Activated CD4-positive, alpha-beta memory T cell treated with anti-CD3 and anti-CD28 coated beads, Interleukin-2, amount 10 ng/mL, durations not matched to agents 7 days and 5 days (primary cell): Measurements from ENCODE around the gene TWIST2. TPM values are rescaled to one million over a fixed set of nuclear protein-coding genes. Genes with fewer than 3 reads are reported as not detected.

ENCODE experiments used
- CTCF ChIA-PET: fragments of 350-600 bp; sonication (Branson Sonifier 250); formaldehyde crosslinking; loops from one replicate; lab custom pipeline; 2021; ENCODE audit warnings: antibody characterized with exemption, inconsistent platforms; lab: Charles Lee
- POLR2A ChIA-PET: fragments of 350-600 bp; sonication (Branson Sonifier 250); formaldehyde crosslinking; loops from one replicate; lab custom pipeline; 2021; ENCODE audit warnings: antibody characterized with exemption; lab: Charles Lee
- DNase-seq: peaks from one replicate; pipeline ENCODE4 v3.0.0-alpha.2; 2020
- H3K27ac Mint-ChIP-seq: one replicate; pipeline ENCODE4 v1.8.0; 2021; ENCODE audit warnings: mild to moderate bottlenecking, mixed read lengths
- H3K27me3 Mint-ChIP-seq: one replicate; pipeline ENCODE4 v1.8.0; 2021; ENCODE audit warnings: mixed read lengths
- H3K36me3 Mint-ChIP-seq: one replicate; pipeline ENCODE4 v1.8.0; 2021; ENCODE audit warnings: low read depth, mixed read lengths
- H3K4me1 Mint-ChIP-seq: one replicate; pipeline ENCODE4 v1.8.0; 2021; ENCODE audit warnings: mixed read lengths
- H3K4me3 Mint-ChIP-seq: one replicate; pipeline ENCODE4 v1.8.0; 2021; ENCODE audit warnings: mild to moderate bottlenecking, mixed read lengths
- H3K9me3 Mint-ChIP-seq: one replicate; pipeline ENCODE4 v1.8.0; 2021; ENCODE audit warnings: mixed read lengths
- total RNA-seq, 2 experiments: library from RNA; stranded (reverse); gene quantifications; one replicate each; pipeline ENCODE4 v1.2.3, GENCODE V29; 2021

Gene TWIST2
- not detected for total RNA-seq

- Mint-ChIP-seq H3K4me1 (no peaks in the 10 kb centered on the region), H3K27me3 (peaks cover 67% of the 10 kb centered on the region), H3K4me3 (no peak within 1 kb of the TSS), H3K36me3 (no peaks in the 10 kb centered on the region), H3K27ac (no peak within 1 kb of the TSS), H3K9me3 (no peaks in the 10 kb centered on the region)
- ChIA-PET POLR2A (no interaction called here), CTCF (no interaction called here)
- no peak for DNase-seq
Measured at GRCh38 chr2:238847841-238848690, at the start of gene TWIST2. TSS of gene TWIST2 (plus strand) at chr2:238848085. CDS start at chr2:238848216, 131 bp downstream.

DNA sequence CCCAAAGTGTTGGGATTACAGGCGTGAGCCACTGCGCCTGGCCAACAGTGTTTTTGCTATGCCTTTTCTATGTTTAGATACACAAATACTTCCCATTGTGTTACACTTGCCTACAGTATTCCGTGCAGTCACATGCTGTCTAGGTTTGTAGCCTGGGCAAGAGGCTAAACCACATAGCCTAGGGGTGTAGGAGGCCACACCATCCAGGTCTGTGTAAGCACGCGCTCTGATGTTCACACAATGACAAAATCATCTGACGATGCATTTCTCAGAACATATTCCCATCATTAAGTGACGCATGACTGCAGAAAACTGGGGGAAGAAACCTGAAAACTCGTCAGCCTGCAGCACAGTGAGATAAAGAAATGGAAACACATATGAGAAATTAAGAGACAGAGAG, 46.1 kb upstream of the TWIST2 start:
- POLR2A ChIA-PET, result no interaction called here
- H3K27ac Mint-ChIP-seq, result no peak overlapping the region
- no peaks in the 10 kb centered on the region for H3K4me1 Mint-ChIP-seq
- DNase-seq, result no peak
- peaks cover 12% of the 10 kb centered on the region for H3K27me3 Mint-ChIP-seq
- no peaks in the 10 kb centered on the region for H3K36me3 Mint-ChIP-seq
- no peaks in the 10 kb centered on the region for H3K9me3 Mint-ChIP-seq
- CTCF ChIA-PET, result no interaction called here
- H3K4me3 Mint-ChIP-seq, result no peak overlapping the region

DNA sequence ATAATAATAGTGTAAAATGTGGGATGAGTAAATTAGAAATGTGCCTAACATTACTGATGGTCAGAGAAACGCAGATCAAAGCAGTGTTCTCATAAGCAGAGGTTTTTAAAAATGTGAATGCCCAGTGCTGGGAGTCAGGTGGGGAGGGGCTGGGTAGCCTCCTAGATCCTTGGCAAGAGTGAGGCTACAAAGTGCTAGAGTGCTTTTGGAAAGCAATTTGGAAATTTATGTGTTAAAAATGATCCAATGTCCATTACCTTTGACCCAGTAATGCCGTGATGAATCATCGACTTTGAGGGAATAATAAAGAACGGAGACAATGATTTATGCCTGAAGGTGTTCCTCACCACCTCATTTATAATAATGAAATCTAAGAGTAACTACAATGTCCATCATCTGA, 44.9 kb upstream of the TWIST2 start:
- no peak for DNase-seq
- no peaks in the 10 kb centered on the region for H3K9me3 Mint-ChIP-seq
- no peaks in the 10 kb centered on the region for H3K36me3 Mint-ChIP-seq
- CTCF ChIA-PET, result no interaction called here
- POLR2A ChIA-PET, result no interaction called here
- H3K4me1 Mint-ChIP-seq, result no peaks in the 10 kb centered on the region
- peaks cover 10% of the 10 kb centered on the region for H3K27me3 Mint-ChIP-seq
- no peak overlapping the region for H3K4me3 Mint-ChIP-seq
- no peak overlapping the region for H3K27ac Mint-ChIP-seq

DNA sequence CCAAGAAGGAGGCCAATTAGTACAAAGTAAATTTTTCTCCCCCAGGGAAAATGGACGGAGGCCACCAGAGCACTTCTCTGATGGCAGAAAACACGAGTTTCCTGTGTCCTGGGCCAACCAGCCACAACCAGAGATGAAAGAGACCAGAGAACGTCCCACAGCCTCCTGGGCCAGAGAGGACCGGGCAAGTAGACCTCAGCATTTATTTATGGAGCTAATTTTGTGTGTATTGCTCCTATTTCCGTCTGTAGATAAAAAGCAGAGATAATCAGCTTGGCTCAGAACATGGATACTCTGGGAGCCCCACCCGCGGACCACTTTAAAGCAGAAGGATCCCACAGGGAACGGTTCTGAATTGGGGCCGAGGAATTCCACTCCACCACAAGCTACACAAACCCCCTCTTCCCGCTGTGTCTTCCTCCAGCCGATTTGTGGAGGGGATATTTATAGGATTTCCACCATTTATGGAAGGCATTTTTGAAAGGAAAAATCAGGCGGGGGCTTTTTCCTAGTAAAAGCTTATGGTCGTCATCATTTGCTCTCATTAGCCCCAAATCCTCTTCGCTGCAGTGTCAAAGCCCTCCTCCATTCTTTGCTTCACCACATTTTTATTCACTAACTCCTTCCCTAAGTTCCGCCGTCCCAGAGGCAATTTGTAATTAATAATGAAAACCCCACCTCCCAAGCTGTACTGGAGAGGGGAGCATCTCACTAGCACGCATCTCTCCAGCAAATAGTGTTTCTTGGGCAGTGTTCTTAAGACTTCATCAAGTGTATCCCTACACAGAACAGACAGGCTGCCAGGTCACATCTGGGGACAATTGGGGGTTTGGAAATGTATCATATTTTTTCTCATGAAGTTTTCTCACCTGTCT, 43.7 kb upstream of the TWIST2 start:
- no peaks in the 10 kb centered on the region for H3K4me1 Mint-ChIP-seq
- H3K27me3 Mint-ChIP-seq, result peaks cover 10% of the 10 kb centered on the region
- CTCF ChIA-PET, result no interaction called here
- H3K9me3 Mint-ChIP-seq, result peaks cover 3% of the 10 kb centered on the region
- H3K27ac Mint-ChIP-seq, result no peak overlapping the region
- POLR2A ChIA-PET, result no interaction called here
- no peak for DNase-seq
- no peaks in the 10 kb centered on the region for H3K36me3 Mint-ChIP-seq
- no peak overlapping the region for H3K4me3 Mint-ChIP-seq

GRCh38 chr2:238808761-238809160, 39.1 kb upstream of the TWIST2 start:
- ChIA-PET POLR2A (no interaction called here), CTCF (no interaction called here)
- H3K4me1 Mint-ChIP-seq, result no peaks in the 10 kb centered on the region
- no peak overlapping the region for H3K27ac Mint-ChIP-seq
- H3K4me3 Mint-ChIP-seq, result no peak overlapping the region
- no peaks in the 10 kb centered on the region for H3K36me3 Mint-ChIP-seq
- peaks cover 4% of the 10 kb centered on the region for H3K27me3 Mint-ChIP-seq
- peaks cover 4% of the 10 kb centered on the region for H3K9me3 Mint-ChIP-seq
- no peak for DNase-seq

DNA sequence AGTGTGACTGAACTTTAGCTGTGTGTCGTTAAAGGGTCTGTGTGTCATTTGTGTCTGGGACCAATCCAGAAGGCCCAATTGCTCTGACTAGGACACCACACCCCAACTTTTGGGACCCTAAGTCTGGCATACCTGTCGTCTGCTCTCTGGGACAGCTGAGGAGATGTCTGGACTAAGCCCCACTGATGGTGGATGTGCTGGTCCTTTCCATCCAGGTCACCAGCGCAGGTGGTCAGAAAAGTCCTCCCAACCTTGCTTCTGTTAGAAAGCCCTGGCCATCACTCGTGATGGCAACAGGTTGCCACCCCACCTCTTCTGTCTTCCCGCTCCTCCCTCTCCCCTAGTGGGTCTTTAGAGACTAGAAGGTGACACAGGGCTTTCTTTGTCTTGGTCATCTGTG, 37.6 kb upstream of the TWIST2 start:
- no peaks in the 10 kb centered on the region for H3K36me3 Mint-ChIP-seq
- POLR2A ChIA-PET, result no interaction called here

DNA sequence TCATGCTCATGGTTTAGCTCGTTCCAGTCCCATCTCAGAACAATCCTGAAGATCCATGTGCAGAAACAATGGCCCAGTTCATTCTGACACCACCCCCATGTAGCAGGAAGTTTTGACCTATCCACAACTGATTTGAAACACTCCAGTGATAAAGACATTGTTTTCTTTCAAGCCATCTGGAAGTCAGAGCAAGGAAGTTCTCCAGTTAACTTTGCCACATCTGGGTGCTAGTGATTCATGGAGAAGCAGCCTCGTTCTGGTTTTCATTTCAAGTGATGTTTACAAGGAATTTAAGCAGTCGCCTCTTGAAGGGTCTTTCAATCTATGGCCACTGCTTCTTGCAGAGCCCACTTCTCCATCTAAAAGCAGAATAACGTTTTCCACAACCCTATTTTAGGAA, 36.6 kb upstream of the TWIST2 start:
- Mint-ChIP-seq H3K27ac (no peak overlapping the region), H3K4me3 (no peak overlapping the region), H3K4me1 (no peaks in the 10 kb centered on the region), H3K9me3 (peaks cover 4% of the 10 kb centered on the region), H3K27me3 (peaks cover 4% of the 10 kb centered on the region), H3K36me3 (no peaks in the 10 kb centered on the region)
- DNase-seq, result no peak
- ChIA-PET CTCF (no interaction called here), POLR2A (no interaction called here)

More for the DNA sequence above, 37.6 kb upstream of the TWIST2 start:
- Mint-ChIP-seq H3K27me3 (peaks cover 4% of the 10 kb centered on the region), H3K4me3 (no peak overlapping the region), H3K9me3 (peaks cover 4% of the 10 kb centered on the region), H3K4me1 (no peaks in the 10 kb centered on the region), H3K27ac (no peak overlapping the region)
- no peak for DNase-seq
- CTCF ChIA-PET, result no interaction called here

DNA sequence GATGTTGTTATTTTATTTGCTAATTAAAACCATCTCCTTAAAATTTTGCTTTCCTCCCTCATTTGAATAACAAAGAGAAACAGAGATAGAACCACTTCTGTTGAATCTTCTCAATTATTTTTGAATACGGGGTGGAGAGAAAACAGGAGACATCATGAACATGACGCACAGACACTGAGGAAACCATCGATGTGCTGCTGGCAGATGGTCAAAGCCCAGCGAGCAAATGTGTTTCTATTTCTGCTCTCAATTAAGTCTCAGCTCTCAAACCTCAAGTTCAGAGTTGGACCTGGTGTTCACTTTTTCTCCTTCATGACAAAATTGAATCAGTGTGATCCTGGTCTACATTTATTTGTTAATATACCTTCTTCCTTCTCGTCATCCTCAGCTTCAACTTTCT, 36.1 kb upstream of the TWIST2 start:
- no peak overlapping the region for H3K4me3 Mint-ChIP-seq
- H3K4me1 Mint-ChIP-seq, result no peaks in the 10 kb centered on the region
- H3K36me3 Mint-ChIP-seq, result no peaks in the 10 kb centered on the region
- ChIA-PET CTCF (no interaction called here), POLR2A (no interaction called here)
- peaks cover 4% of the 10 kb centered on the region for H3K27me3 Mint-ChIP-seq
- H3K27ac Mint-ChIP-seq, result no peak overlapping the region
- no peak for DNase-seq
- H3K9me3 Mint-ChIP-seq, result peaks cover 4% of the 10 kb centered on the region

- Mint-ChIP-seq H3K9me3 (peaks cover 4% of the 10 kb centered on the region), H3K4me3 (no peak overlapping the region), H3K4me1 (no peaks in the 10 kb centered on the region), H3K27me3 (peaks cover 4% of the 10 kb centered on the region), H3K27ac (no peak overlapping the region), H3K36me3 (no peaks in the 10 kb centered on the region)
- POLR2A ChIA-PET, result no interaction called here
- no peak for DNase-seq
- CTCF ChIA-PET, result no interaction called here
Measured at GRCh38 chr2:238813109-238813508, 34.8 kb upstream of the TWIST2 start.

- CTCF ChIA-PET, result no interaction called here
- no peak overlapping the region for H3K4me3 Mint-ChIP-seq
- H3K27me3 Mint-ChIP-seq, result peaks cover 3% of the 10 kb centered on the region
- no peaks in the 10 kb centered on the region for H3K4me1 Mint-ChIP-seq
- POLR2A ChIA-PET, result no interaction called here
- H3K9me3 Mint-ChIP-seq, result no peaks in the 10 kb centered on the region
- H3K27ac Mint-ChIP-seq, result no peak overlapping the region
- no peak for DNase-seq
- no peaks in the 10 kb centered on the region for H3K36me3 Mint-ChIP-seq
Measured at GRCh38 chr2:238814815-238815214, 33.1 kb upstream of the TWIST2 start.

- ChIA-PET CTCF (no interaction called here), POLR2A (no interaction called here)
- no peak for DNase-seq
- H3K27ac Mint-ChIP-seq, result no peak overlapping the region
- H3K4me3 Mint-ChIP-seq, result no peak overlapping the region
- no peaks in the 10 kb centered on the region for H3K36me3 Mint-ChIP-seq
- no peaks in the 10 kb centered on the region for H3K4me1 Mint-ChIP-seq
- H3K9me3 Mint-ChIP-seq, result peaks cover 2% of the 10 kb centered on the region
- peaks cover 3% of the 10 kb centered on the region for H3K27me3 Mint-ChIP-seq
Measured at GRCh38 chr2:238816291-238816690, 31.6 kb upstream of the TWIST2 start.

DNA sequence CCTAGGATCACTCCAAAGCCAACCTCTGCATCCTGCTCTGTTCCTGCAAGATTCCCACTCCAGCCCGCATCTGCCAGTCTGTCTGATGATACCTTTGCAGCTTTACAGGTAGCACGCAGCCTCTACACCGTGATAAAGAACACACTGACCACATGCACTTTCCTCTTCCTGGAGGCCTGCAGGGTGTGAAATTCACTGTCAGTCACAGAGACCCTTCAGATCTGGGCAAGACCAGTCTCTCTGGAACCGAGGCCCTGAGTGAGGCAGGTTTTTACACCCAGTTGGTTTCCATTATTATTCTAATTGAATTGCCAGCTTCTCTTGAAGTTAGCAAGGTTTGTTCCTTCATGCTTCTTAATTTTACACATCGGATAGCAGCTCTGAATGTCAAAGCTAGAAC, 30.5 kb upstream of the TWIST2 start:
- CTCF ChIA-PET, result no interaction called here
- POLR2A ChIA-PET, result no interaction called here
- peaks cover 3% of the 10 kb centered on the region for H3K27me3 Mint-ChIP-seq
- peaks cover 2% of the 10 kb centered on the region for H3K9me3 Mint-ChIP-seq
- no peaks in the 10 kb centered on the region for H3K36me3 Mint-ChIP-seq
- DNase-seq, result no peak
- H3K4me1 Mint-ChIP-seq, result no peaks in the 10 kb centered on the region
- H3K4me3 Mint-ChIP-seq, result no peak overlapping the region
- no peak overlapping the region for H3K27ac Mint-ChIP-seq

- Mint-ChIP-seq H3K27ac (no peak overlapping the region), H3K36me3 (no peaks in the 10 kb centered on the region), H3K9me3 (peaks cover 2% of the 10 kb centered on the region), H3K4me1 (no peaks in the 10 kb centered on the region), H3K27me3 (peaks cover 3% of the 10 kb centered on the region), H3K4me3 (no peak overlapping the region)
- CTCF ChIA-PET, result no interaction called here
- POLR2A ChIA-PET, result no interaction called here
- no peak for DNase-seq
Measured at GRCh38 chr2:238817891-238818290, 30.0 kb upstream of the TWIST2 start.
